GM21619 (cell line): ENCODE measurements around the gene TRIP6.

Source experiments
- ATAC-seq: cut with Tn5 transposase; IDR thresholded peaks from one replicate; pipeline ENCODE4 v1.9.1; 2021; ENCODE audit not compliant: unreplicated experiment

Gene TRIP6, protein sequence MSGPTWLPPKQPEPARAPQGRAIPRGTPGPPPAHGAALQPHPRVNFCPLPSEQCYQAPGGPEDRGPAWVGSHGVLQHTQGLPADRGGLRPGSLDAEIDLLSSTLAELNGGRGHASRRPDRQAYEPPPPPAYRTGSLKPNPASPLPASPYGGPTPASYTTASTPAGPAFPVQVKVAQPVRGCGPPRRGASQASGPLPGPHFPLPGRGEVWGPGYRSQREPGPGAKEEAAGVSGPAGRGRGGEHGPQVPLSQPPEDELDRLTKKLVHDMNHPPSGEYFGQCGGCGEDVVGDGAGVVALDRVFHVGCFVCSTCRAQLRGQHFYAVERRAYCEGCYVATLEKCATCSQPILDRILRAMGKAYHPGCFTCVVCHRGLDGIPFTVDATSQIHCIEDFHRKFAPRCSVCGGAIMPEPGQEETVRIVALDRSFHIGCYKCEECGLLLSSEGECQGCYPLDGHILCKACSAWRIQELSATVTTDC

GRCh38 chr7:100867040-100867775 is at the start of gene TRIP6:
TSS of gene TRIP6 (plus strand) at chr7:100867387. CDS start at chr7:100867498, 111 bp downstream.
- peak; percentile 40 for ATAC-seq

DNA sequence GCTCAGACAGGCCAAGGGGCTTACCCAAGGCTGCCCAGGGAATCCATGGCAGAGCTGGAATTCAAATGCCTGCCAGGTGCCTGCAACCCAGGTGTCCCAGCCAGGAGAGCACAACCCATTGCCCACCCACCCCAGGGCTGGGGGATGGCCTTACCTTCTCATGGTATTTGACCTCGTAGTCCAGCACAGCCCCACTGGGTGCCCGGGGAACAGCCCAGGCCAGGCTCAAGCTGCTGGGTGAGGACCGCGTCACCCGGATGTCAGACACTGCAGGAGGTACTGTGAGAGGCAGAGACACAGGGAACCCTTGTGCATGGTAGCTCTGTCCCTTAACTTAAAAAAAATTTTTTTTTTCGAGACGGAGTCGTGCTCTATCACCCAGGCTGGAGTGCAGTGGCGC is 48.8 kb upstream of the TRIP6 start:
- ATAC-seq = no peak

DNA sequence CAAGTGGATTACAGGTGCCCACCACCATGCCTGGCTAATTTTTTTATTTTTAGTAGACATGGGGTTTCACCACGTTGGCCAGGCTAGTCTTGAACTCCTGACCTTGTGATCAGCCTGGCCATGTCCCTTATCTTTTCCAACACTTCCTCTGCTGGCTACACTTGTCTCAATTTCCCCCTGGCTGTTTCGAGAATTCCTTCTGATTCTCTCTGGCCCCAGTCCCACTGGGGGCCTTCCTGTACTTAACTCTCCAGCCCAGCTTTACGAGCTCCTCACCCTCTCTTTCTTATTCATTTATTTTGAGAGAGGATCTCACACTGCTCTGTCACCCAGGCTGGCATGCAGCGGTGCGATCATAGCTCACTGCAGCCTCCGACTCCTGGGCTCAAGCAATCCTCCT is 48.4 kb upstream of the TRIP6 start:
- ATAC-seq = no peak

DNA sequence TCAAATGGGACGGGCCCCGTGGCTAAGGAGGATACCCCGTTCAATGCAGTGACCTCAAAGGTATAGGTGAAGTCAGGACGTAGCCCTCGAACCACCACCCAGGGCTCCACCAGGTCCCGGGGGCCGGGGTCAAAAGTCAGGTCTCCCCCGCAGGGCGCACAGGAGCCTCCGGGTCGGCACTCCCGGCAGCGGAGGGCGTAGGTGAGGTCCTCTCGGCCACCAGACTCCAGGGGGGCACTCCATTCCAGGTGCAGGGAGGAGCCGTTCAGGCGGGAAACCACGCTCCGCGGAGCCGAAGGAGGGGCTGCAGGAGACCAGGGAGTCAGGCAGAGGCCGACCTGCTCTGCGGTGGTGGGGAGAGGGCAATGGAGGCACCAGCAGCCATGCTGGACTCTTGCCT is 47.6 kb upstream of the TRIP6 start:
- ATAC-seq = no peak

DNA sequence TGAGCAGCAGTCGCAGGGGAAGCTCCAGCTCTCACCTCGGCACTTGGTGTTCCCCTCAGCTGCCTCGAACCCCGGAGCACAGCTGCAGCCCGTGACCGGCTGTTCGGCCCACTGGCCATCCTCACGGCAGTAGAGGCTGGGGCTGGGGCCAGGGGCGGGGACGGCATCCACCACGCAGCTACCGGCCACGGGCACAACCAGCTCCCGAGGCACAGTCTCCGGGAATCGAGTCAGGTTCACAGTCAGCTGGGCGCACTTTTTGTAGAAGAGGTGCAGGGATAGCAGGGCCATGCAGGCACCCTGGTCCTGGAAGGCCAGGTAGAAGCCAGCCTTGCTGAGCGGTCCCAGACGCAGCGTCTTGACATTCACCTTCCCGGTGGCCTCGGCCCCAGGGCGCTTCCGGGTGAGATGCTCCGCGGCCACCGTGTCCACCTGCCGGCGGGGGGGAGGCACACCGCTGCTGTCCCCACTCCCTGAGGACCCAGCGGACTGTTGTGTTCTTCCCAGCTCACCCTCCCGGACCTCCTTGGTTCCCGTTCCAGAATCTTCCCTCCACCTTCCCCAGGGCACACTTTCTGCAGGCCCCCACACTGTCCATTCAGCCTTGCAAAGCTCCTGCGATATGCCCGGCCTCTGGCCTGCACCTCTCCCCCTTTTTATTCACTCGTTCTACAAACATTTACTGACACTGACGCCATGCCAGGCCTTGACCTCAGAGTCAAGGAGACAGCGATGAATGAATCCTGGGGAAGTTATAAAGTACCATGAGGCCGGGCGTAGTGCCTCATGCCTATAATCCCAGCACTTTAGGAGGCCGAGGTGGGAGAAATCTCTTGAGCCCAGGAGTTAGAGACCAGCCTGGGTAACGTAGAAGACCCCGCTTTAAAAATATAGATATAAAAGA is 44.7 kb upstream of the TRIP6 start:
- no peak for ATAC-seq

DNA sequence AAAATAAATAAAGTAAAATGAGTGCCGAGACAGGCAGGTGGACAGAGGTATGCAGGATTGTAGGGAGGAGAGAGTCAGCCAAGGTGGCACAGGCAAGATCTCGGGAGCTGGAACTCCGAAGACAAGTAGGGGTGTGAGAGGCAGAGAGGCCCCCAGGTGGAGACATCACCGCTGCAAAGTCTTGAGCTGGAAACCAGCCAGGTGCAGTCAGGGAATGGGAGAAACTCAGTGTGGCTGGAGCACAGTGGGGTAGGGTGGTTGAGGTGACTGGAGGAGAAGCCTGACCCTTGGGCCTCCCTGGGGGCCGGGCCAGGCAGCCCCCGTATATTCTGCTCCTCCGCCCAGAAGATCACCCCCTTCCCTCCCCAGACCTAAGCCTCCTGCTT is 44.1 kb upstream of the TRIP6 start:
- ATAC-seq = no peak

DNA sequence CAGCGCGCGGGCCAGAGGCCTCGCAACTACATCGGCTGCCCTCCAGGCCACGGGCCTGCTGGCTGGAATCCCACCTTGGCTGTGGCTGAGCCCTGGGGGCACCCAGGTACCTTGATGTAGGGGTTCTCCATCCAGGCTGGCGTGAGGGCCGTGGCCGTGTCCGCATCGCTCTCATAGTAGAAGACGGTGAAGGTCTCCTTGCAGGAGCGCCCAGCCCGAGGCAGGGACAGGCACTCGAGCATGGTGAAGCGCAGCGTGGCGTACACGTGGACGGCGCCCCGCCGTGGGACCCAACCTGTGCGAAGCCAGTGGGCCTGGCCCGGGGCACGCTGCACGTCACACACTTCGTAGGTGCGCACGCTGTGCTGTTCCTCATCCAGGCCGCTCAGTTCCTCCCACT is 43.7 kb upstream of the TRIP6 start:
- ATAC-seq = no peak

DNA sequence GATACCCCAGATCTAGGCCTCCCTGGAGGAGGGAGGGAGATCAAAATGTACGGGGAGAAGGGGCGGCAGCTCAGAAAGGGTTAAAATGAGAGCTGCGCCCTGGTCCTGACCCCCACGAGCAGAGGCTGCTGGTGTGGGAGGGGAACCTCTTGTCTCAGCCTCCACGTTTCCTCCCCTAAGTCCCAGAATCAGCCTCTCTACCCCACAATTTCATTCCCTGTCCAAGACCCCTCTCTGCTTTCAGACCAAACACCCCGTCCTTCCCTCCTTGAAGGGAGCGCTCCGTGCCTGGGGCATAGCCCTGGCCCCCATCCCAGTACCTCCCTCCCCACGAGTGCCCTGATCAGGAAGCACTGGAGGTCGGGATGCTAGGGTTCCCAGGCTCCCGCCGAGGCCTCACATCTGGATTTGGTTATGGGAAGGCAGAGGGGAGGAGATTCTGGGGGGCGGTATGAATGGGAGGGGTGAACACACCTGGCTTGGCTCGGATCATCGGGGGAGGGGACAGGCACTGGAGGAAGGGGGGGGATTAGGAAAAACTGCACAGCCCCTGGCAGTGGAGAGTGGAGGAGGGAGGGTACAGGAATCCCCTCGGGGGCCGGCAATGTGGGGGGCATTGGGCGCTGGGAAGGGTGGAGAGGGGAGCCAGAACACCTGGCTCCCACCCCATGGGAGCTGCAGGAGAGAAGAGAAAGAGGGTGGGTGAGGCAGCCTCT is 42.5 kb upstream of the TRIP6 start:
- no peak for ATAC-seq

- ATAC-seq = no peak
Observed at GRCh38 chr7:100825215-100825671, 41.9 kb upstream of the TRIP6 start.

GRCh38 chr7:100825751-100826513 is 41.3 kb upstream of the TRIP6 start:
- ATAC-seq = no peak

GRCh38 chr7:100826514-100827329 is 40.5 kb upstream of the TRIP6 start:
- ATAC-seq = no peak

DNA sequence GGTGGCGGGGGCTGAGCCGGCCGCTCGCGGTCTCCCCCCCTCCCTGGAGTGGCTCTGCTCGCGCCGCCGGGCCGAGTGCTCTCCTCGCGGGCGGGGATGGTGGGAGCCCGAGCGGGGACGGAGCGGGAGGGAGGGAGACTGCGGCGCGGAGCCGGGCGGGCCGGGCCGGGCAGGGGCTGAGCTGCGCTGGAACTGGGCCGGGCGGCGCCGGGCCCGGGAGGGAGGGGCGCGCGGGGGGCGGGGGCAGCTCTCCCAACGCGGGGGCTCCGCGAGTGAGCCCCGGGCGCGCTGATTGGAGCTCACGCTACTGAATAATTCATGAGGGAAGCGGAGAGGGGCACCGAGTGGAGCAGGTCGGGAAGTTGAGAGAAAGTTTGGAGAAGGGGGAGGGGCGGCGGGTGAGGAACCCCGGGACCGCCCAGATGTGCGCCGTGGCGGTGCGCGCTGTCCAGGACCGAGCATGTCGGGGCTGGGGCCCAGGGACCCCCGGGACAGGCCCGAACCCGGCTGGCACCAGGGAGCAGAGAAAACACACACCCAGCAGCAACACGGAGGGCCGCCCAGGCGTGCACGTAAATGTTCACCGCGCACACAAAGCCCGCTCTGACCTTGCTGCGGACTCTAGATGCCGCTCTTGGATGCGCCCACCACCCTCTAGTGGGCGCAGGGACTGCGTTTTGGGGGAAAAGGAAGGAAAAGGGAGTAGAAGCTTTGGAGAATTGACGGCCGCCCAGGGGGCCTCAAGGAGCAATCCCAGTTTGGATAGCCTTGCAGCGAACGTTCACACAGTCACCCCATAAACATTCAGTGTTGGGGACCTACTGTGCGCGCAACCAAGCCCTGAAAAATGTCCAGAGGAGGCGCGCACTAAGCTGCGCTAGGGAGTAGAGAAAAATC is 39.6 kb upstream of the TRIP6 start, which contains the start of gene EPHB4:
EPHB4 (minus strand) TSS at position 194 of the 897 bp plus-strand sequence. CDS start 493 bp downstream, outside the sequence.
- ATAC-seq = no peak

GRCh38 chr7:100829150-100829716 is 38.0 kb upstream of the TRIP6 start:
- ATAC-seq = no peak

- ATAC-seq = no peak
Observed at GRCh38 chr7:100830396-100830795, 36.8 kb upstream of the TRIP6 start.

DNA sequence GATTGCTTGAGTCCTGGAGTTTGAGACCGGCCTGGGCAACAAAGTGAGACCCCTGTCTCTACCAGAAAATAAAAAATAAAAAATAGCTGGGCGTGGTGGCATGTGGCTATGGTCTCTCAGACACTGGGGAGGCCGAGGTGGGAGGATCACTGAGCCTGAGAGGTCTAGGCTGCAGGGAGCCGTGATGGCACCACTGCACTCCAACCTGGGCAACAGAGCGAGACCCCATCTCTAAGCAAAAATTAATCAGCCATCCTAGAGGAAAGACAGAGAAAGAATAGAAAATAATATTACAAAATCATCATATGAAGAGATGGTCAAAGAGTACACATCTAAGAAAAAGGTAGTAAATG is 34.9 kb upstream of the TRIP6 start:
- ATAC-seq = no peak

DNA sequence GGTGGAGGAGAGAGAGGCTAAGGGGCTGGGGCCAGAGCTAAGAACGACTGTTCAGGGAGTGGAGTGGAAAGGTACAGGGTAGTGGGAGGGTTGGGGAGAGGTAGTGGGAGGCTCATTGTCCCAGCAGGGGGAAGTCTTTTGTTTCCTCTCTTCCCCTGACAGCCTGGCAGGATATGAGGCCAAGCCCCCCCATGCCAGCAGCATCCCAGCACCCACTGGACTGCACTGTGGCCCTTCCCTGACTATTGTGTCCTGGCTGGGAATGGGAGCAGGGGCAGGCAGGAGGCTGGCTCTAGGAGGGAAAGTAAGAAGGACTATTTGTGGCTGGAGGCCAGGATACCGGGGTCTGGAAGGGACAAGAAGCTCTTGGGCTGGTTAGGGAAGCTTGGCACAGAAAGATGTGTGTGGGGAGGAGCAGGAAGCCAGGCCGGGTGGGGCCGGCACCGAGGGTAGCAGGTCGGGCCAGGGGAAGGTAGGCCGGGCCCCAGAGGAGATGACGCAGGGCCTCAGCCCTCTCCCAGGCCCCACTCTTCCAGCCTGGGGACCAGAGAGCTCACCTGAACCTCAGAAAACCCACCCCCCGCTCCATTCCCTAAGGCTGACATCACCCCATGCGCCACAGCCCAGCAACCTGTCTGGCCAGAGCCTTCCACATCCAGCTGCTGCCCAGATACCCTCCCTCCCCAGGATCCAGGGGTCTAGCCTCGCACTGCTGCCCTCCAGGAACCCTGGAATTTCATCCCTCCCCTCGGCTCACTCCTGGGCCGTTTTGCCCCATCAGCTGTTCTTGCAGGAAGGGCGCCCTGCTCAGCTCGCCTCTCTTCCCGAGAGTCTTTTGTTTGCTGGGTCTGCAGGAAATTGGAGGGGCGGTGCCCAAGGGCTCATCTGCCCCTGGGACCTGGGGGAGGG is 31.0 kb upstream of the TRIP6 start:
- no peak for ATAC-seq

DNA sequence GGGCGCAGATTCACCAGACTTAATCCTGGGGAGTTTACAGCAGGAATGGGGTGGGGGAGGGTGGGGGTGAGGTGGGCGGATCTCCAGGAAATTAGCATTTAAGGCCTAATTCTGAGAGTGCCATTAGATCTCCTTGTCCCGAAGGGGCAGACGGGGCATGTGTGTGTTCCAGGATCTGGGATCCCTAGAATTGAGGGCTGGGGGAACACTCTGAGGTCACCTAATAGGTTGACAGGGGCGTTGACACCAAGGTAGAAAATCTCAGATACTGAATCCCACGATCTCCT is 30.4 kb upstream of the TRIP6 start:
- ATAC-seq = no peak
